ENCODE data around the gene GPR15LG. TPM values are rescaled to one million over a fixed set of nuclear protein-coding genes. Genes with fewer than 3 reads are reported as not detected.

Gene GPR15LG
- total RNA-seq, 1 donor from 2014 or later, result 98.0 TPM

DNA sequence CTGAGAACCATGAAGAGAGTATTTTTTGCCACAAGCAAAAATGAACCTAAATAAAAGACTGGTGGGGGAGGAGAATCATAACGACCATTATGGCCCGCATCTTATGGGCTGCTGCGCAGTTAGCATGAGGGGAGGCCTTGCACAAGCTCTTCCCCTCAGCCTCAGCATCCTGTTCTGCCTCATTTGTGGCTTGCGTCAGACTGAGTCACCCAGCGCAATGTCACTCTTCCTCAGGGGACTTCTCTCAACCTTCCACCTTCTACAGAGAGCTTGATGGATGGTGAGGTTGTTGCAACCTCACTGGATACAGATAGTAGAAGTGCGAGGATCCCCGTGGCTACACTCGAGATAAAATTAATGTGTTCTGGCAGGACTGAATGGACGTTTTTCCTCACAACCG is 16.8 kb upstream of the GPR15LG start:
- Histone ChIP-seq H3K9me3 (no peaks in the 10 kb centered on the region), H3K27me3 (no peaks in the 10 kb centered on the region), H3K4me1 (no peaks in the 10 kb centered on the region), H3K27ac (no peak overlapping the region), H3K4me3 (no peak overlapping the region), H3K36me3 (peaks cover 0 to 34% of the 10 kb centered on the region in 2 donors)
- no peak for TF ChIP-seq POLR2A (IDR thresholded peaks at IDR 0.05)
- TF ChIP-seq POLR2AphosphoS5 (IDR thresholded peaks at IDR 0.05; ENCODE audit: insufficient read depth in 1 of 2, low read depth in 1 of 2), result no peak
- TF ChIP-seq CTCF (IDR thresholded peaks at IDR 0.05), result no peak
- intact Hi-C loops (cut with DNase I), result no loop called here
- DNase-seq (ENCODE audit: extremely low spot score in 2 of 2), result no peak

DNA sequence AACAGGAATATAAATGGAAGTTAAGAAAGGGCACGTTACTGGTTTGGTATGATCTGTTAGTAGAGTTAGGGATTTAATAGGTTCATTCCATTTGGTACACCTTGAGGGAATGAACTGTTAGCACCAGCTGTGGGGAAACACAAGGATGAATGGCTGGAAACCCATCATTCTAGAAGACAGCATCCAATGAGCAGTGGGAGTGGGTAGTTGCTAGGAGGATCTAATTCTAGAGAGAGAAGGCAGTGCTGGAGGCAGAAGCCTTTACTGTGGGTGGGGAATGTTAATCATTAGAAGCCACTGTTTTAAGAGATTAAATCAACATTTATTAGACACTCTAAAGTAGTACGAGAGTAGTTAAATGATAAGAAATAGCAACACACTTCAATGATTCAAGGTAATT is 15.5 kb upstream of the GPR15LG start:
- Histone ChIP-seq H3K36me3 (peaks cover 0 to 22% of the 10 kb centered on the region in 2 donors), H3K9me3 (no peaks in the 10 kb centered on the region), H3K27ac (no peak overlapping the region), H3K27me3 (no peaks in the 10 kb centered on the region), H3K4me1 (no peaks in the 10 kb centered on the region), H3K4me3 (no peak overlapping the region)
- DNase-seq (ENCODE audit: extremely low spot score in 2 of 2), result no peak
- no peak for TF ChIP-seq POLR2AphosphoS5 (IDR thresholded peaks at IDR 0.05; ENCODE audit: insufficient read depth in 1 of 2, low read depth in 1 of 2)
- TF ChIP-seq POLR2A (IDR thresholded peaks at IDR 0.05), result no peak
- TF ChIP-seq CTCF (IDR thresholded peaks at IDR 0.05), result no peak
- intact Hi-C loops (cut with DNase I), result no loop called here

- no peak for DNase-seq (ENCODE audit: extremely low spot score in 2 of 2)
- Histone ChIP-seq H3K9me3 (no peaks in the 10 kb centered on the region), H3K4me3 (no peak overlapping the region), H3K36me3 (peaks cover 0 to 18% of the 10 kb centered on the region in 2 donors), H3K27me3 (no peaks in the 10 kb centered on the region), H3K27ac (no peak overlapping the region), H3K4me1 (no peaks in the 10 kb centered on the region)
- no peak for TF ChIP-seq POLR2AphosphoS5 (IDR thresholded peaks at IDR 0.05; ENCODE audit: insufficient read depth in 1 of 2, low read depth in 1 of 2)
- intact Hi-C loops (cut with DNase I), result no loop called here
Measured at GRCh38 chr10:84158550-84158949, 15.1 kb upstream of the GPR15LG start.

GRCh38 chr10:84159076-84159685 is 14.4 kb upstream of the GPR15LG start:
- Histone ChIP-seq H3K4me3 (no peak overlapping the region), H3K27ac (no peak overlapping the region), H3K4me1 (no peaks in the 10 kb centered on the region), H3K9me3 (no peaks in the 10 kb centered on the region), H3K36me3 (peaks cover 0 to 12% of the 10 kb centered on the region in 2 donors), H3K27me3 (no peaks in the 10 kb centered on the region)
- DNase-seq (ENCODE audit: extremely low spot score in 2 of 2), result no peak
- intact Hi-C loops (cut with DNase I), result no loop called here
- no peak for TF ChIP-seq POLR2AphosphoS5 (IDR thresholded peaks at IDR 0.05; ENCODE audit: insufficient read depth in 1 of 2, low read depth in 1 of 2)
- no peak for TF ChIP-seq POLR2A (IDR thresholded peaks at IDR 0.05)
- no peak for TF ChIP-seq CTCF (IDR thresholded peaks at IDR 0.05)

DNA sequence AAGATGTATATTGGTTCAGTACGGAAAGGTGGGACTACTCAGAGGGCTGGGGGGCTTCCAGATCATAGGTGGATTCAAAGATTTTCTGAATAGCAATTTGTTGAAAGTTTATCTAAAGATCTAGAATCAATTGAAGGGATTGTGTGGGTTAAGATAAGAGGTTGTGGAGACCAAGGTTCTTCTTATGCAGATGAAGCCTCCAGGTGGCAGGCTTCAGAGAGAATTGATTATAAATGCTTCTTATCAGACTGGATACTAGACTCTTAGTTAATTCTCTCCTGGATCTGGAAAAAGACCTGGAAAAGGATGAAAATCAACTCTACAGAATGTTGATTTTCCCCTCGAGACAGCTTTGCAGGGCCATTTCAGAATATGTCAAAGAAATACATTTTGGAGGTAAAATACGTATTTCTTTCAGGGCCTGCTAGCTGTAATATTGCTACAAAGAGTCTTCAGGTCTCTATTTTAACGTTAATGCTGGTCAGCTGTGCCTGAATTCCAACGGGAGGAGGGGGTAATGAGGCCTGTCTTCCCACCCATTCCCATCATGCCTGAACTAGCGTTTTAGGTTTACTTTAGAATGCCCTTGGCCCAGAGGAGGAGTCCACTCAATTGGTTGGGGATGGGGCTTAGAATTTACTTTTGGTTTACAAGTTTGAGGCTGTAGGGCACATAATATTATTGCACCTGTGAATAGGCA is 12.8 kb upstream of the GPR15LG start:
- intact Hi-C loops (cut with DNase I), result no loop called here
- no peak for DNase-seq (ENCODE audit: extremely low spot score in 2 of 2)
- Histone ChIP-seq H3K9me3 (no peaks in the 10 kb centered on the region), H3K4me1 (no peaks in the 10 kb centered on the region), H3K4me3 (no peak overlapping the region), H3K27me3 (no peaks in the 10 kb centered on the region), H3K27ac (no peak overlapping the region), H3K36me3 (no peaks in the 10 kb centered on the region)
- no peak for TF ChIP-seq POLR2A (IDR thresholded peaks at IDR 0.05)

DNA sequence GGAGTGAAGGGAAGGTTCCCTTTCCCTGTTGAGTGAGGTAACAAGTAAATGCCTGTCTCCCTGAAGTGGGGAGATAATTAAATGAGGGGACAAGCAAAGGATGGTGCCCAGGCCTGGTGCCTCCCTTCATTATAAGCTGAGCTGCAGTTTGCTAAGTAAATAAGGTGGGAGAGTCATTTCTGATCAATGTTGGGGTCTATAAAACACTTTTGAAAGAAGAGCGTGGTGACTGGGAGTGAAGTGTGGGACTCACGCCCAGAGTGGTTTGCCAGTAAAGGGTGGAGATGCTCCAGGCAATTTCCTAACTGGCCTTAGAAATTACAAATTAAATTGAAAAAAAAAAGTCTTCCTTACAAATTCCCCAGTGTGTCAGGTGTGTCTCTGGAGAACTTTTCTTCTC is 9.6 kb upstream of the GPR15LG start:
- no peak overlapping the region for H3K4me3 ChIP-seq
- no peaks in the 10 kb centered on the region for H3K9me3 ChIP-seq
- H3K36me3 ChIP-seq, result no peaks in the 10 kb centered on the region
- no peak overlapping the region for H3K27ac ChIP-seq
- TF ChIP-seq POLR2AphosphoS5 (IDR thresholded peaks at IDR 0.05; ENCODE audit: insufficient read depth in 1 of 2, low read depth in 1 of 2), result no peak
- no peak for TF ChIP-seq POLR2A (IDR thresholded peaks at IDR 0.05)
- TF ChIP-seq CTCF (IDR thresholded peaks at IDR 0.05), result no peak
- no peaks in the 10 kb centered on the region for H3K4me1 ChIP-seq
- intact Hi-C loops (cut with DNase I), result no loop called here
- H3K27me3 ChIP-seq, result no peaks in the 10 kb centered on the region
- no peak for DNase-seq (ENCODE audit: extremely low spot score in 2 of 2)
